ENCODE measurements around the gene MYO19.

MYO19 gene

DNA sequence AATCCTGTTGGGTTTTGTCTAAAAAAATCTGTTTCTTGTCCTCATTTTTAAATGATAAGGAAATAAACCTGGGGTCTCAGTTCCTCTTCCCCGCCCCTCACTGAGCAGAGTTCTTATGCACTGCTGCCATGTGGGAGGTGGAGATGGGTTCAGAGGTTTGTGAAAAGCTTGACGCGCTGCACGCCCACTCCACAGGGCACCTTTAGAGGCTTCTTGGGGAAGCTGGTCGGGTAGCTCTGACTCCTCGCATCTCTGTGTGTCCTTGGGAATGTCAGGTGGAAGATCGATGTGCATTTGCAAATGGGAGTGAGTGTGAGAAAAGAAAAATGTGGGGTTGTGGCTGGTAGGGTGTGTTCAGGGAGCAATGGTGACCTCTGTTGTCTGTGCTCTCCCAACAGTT, 52.8 kb downstream of the MYO19 start:
- no peak overlapping the region for H3K27ac ChIP-seq
- TF ChIP-seq, protein P1, sequence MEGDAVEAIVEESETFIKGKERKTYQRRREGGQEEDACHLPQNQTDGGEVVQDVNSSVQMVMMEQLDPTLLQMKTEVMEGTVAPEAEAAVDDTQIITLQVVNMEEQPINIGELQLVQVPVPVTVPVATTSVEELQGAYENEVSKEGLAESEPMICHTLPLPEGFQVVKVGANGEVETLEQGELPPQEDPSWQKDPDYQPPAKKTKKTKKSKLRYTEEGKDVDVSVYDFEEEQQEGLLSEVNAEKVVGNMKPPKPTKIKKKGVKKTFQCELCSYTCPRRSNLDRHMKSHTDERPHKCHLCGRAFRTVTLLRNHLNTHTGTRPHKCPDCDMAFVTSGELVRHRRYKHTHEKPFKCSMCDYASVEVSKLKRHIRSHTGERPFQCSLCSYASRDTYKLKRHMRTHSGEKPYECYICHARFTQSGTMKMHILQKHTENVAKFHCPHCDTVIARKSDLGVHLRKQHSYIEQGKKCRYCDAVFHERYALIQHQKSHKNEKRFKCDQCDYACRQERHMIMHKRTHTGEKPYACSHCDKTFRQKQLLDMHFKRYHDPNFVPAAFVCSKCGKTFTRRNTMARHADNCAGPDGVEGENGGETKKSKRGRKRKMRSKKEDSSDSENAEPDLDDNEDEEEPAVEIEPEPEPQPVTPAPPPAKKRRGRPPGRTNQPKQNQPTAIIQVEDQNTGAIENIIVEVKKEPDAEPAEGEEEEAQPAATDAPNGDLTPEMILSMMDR (IDR thresholded peaks at IDR 0.05): no peak
- DNase-seq (ENCODE audit: low spot score): no peak
- H3K4me3 ChIP-seq: no peak overlapping the region

DNA sequence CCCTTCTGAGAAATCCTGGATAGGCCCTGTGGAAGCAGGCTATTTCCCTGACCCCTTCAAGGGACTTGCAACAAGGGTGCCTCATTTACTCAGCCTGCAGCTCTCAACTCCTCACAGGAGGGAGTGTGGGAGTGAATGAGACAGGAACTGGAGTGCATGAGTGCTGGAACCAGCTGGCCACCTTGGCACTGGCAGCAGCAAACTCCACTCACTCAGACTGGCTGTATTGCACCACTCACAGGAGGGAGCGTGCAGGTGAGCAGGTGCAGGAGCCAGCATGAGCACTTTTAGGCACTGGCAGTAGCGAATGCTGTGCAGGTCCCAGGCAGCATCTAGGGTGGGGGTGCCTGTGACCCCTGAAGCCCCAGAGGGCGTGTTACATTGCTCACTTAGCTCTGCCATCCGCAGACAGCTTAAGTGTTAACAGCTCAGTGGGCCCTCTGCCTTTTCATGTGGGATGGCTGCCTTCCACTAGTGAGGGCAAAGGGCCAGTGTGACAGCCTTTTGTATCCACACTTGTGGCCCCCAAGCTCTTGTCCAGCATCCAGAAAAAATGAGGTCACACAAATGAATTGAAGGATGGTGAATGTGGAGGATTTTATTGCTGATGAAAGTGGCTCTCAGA, 59.2 kb downstream of the MYO19 start:
- Histone ChIP-seq H3K4me3 (no peak overlapping the region), H3K27ac (no peak overlapping the region)
- TF ChIP-seq, protein P1 (IDR thresholded peaks at IDR 0.05): no peak
- no peak for DNase-seq (ENCODE audit: low spot score)

DNA sequence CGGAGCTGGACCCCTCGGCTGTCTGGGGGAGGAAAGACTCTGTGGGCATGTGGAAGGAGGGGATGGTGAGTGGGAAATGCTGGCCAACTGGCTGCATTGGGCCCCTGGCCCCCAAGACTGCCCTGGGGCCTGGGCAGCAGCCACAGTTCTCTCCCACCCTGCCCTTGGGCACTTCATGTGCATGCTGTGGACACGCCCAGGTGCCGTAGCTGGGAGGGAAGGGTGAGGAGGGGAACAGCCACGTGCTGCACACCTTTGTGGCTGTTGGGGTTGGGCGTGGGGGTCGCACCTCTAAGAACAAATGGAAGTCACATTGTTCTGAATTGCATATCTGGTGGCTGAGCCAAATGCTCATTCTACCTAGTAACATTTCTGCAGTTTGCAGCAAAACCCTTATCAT, 60.1 kb downstream of the MYO19 start:
- H3K27ac ChIP-seq: no peak overlapping the region
- TF ChIP-seq, protein P1 (IDR thresholded peaks at IDR 0.05): no peak
- no peak for DNase-seq (ENCODE audit: low spot score)

GRCh38 chr17:36470499-36470898, 64.2 kb downstream of the MYO19 start:
- H3K27ac ChIP-seq: no peak overlapping the region
- no peak for DNase-seq (ENCODE audit: low spot score)
- no peak overlapping the region for H3K4me3 ChIP-seq
- TF ChIP-seq, protein P1 (IDR thresholded peaks at IDR 0.05): no peak

More for the DNA sequence above, 60.1 kb downstream of the MYO19 start:
- H3K4me3 ChIP-seq: no peak overlapping the region

- no peak for DNase-seq (ENCODE audit: low spot score)
- no peak overlapping the region for H3K4me3 ChIP-seq
- no peak overlapping the region for H3K27ac ChIP-seq
- TF ChIP-seq, protein P1 (IDR thresholded peaks at IDR 0.05): no peak
These were observed 64.9 kb downstream of the MYO19 start for GRCh38 chr17:36469733-36470132.

DNA sequence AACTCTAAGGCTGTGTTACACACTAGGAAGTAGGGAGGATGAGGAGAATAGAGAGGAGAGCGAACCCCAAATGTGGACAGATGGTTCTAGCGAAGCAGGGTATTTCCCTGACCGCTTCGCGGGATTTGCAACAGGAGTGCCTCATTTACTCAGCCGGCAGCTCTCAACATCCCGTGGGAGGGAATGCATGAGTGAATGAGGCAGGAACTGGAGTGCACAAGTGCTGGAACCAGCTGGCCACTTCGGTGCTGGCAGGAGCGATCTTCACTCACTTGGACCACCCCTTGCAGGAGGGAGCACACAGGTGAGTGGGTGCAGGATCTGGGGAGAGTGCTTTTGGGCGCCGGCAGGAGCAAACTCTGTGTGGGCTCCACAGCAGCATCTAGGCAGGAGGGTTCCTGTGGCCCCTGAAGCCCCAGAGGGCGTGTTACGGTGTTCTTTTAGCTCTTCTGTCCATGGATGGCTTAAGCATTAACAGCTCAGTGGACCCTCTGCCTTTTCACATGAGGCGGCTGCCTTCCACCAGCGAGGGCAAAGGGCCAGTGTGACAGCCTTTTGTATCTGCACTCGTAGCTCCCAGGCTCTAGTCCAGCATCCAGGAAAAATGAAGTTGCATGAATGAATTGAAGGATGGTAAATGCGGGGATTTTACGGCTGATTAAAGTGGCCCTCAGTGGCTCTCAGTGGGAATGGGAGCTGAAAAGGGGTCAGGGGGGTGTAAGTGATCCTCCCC, 65.6 kb downstream of the MYO19 start:
- no peak overlapping the region for H3K27ac ChIP-seq
- TF ChIP-seq, protein P1 (IDR thresholded peaks at IDR 0.05): no peak
- no peak overlapping the region for H3K4me3 ChIP-seq
- DNase-seq (ENCODE audit: low spot score): no peak

- Histone ChIP-seq H3K27ac (no peak overlapping the region), H3K4me3 (no peak overlapping the region)
- TF ChIP-seq, protein P1 (IDR thresholded peaks at IDR 0.05): no peak
- no peak for DNase-seq (ENCODE audit: low spot score)
These were observed 69.9 kb downstream of the MYO19 start for GRCh38 chr17:36464765-36465088.

Measured in coronary artery (tissue), 2 donors.